HepG2 (cell line): ENCODE measurements around the gene IL17RC. TPM values are rescaled to one million over a fixed set of nuclear protein-coding genes. Genes with fewer than 3 reads are reported as not detected.
A peak's percentile ranks its signal among the peaks of the same experiment; 100 is the strongest.

ENCODE experiments used
- ATM ChIP-seq: fragments of 450-650 bp; IDR thresholded peaks from 2 replicates; pipeline ENCODE4 v1.7.1; 2017; ENCODE audit warnings: mild to moderate bottlenecking, borderline replicate concordance
- BRD4 ChIP-seq: sonication (generic); formaldehyde crosslinking; IDR thresholded peaks from 2 replicates; pipeline ENCODE4 v1.4.0; 2020; ENCODE audit warnings: missing genetic modification reagents
- FOXK2 ChIP-seq: fragments of 450-650 bp; IDR thresholded peaks from 2 replicates; pipeline ENCODE4 v1.6.1; 2016
- KDM4B ChIP-seq: sonication (generic); formaldehyde crosslinking; IDR thresholded peaks from 2 replicates; pipeline ENCODE4 v1.4.0; 2020; ENCODE audit warnings: missing genetic modification reagents
- KLF9 ChIP-seq: IDR thresholded peaks from 2 replicates; pipeline ENCODE4 v1.6.1; 2016; ENCODE audit warnings: low read depth
- MED13 ChIP-seq: sonication (generic); formaldehyde crosslinking; IDR thresholded peaks from 2 replicates; pipeline ENCODE4 v1.5.0; 2020; ENCODE audit warnings: missing genetic modification reagents
- ZBTB7B ChIP-seq: sonication (generic); formaldehyde crosslinking; IDR thresholded peaks from 2 replicates; pipeline ENCODE4 v1.4.0; 2020; ENCODE audit warnings: missing genetic modification reagents
- ZMYM3 ChIP-seq: sonication (generic); formaldehyde crosslinking; IDR thresholded peaks from 2 replicates; pipeline ENCODE4 v1.5.1; 2020; ENCODE audit warnings: mild to moderate bottlenecking, missing genetic modification reagents
- ZNF788 ChIP-seq: sonication (generic); formaldehyde crosslinking; IDR thresholded peaks from 2 replicates; pipeline ENCODE4 v1.5.0; 2020; ENCODE audit warnings: mild to moderate bottlenecking, missing genetic modification reagents, borderline replicate concordance
- polyA plus RNA-seq, 8 experiments: library from polyadenylated mRNA; depleted of rRNA in 3 of 8; stranded (reverse) in 7 of 8; unstranded in 1 of 8; fragments of >200 nt; fragmentation: Illumina TruSeq in 4 of 8; extraction: Trizol in 4 of 8; gene quantifications; 2 replicates each; pipeline versions ENCODE4 v1.2.1 to v1.2.3, GENCODE V29; 2011 to 2016; ENCODE audit warnings: low read depth in 4 of 8, missing spikeins in 1 of 8, mixed read lengths in 1 of 8; ENCODE audit not compliant: insufficient read depth in 1 of 8
- total RNA-seq, 5 experiments: library from RNA; depleted of rRNA; stranded (reverse); fragments of >200 nt; fragmentation: Illumina TruSeq; extraction: Trizol; gene quantifications; 2 replicates each; pipeline ENCODE4 v1.2.3, GENCODE V29; 2016; ENCODE audit warnings: low read depth in 1 of 5
- TF ChIP-seq, protein P1 (sequence below): sonication (generic); formaldehyde crosslinking; IDR thresholded peaks from 2 replicates; pipeline ENCODE4 v1.4.0; 2020; ENCODE audit warnings: mild to moderate bottlenecking, missing genetic modification reagents, borderline replicate concordance
- TF ChIP-seq, protein P2 (sequence below): fragments of 450-650 bp; IDR thresholded peaks from 2 replicates; pipeline ENCODE4 v1.6.1; 2017; ENCODE audit warnings: mild to moderate bottlenecking
- TF ChIP-seq, protein P3 (sequence below): sonication (generic); formaldehyde crosslinking; IDR thresholded peaks from 2 replicates; pipeline ENCODE4 v1.8.1; 2023; ENCODE audit warnings: mild to moderate bottlenecking, missing genetic modification reagents
- TF ChIP-seq, protein P4 (sequence below): conservative IDR thresholded peaks from 2 replicates; pipeline ENCODE4 v1.6.1; 2018; ENCODE audit warnings: missing genetic modification reagents
- TF ChIP-seq, protein P5 (sequence below): sonication (generic); formaldehyde crosslinking; IDR thresholded peaks from 2 replicates; pipeline ENCODE4 v1.4.0; 2020; ENCODE audit warnings: missing genetic modification reagents

IL17RC gene
- total and polyA plus RNA-seq, 2 of the 13 experiments (the other 11 are each of a cell fraction or from before 2014, with no cell fraction given), result 20.7 to 24.0 TPM

DNA sequence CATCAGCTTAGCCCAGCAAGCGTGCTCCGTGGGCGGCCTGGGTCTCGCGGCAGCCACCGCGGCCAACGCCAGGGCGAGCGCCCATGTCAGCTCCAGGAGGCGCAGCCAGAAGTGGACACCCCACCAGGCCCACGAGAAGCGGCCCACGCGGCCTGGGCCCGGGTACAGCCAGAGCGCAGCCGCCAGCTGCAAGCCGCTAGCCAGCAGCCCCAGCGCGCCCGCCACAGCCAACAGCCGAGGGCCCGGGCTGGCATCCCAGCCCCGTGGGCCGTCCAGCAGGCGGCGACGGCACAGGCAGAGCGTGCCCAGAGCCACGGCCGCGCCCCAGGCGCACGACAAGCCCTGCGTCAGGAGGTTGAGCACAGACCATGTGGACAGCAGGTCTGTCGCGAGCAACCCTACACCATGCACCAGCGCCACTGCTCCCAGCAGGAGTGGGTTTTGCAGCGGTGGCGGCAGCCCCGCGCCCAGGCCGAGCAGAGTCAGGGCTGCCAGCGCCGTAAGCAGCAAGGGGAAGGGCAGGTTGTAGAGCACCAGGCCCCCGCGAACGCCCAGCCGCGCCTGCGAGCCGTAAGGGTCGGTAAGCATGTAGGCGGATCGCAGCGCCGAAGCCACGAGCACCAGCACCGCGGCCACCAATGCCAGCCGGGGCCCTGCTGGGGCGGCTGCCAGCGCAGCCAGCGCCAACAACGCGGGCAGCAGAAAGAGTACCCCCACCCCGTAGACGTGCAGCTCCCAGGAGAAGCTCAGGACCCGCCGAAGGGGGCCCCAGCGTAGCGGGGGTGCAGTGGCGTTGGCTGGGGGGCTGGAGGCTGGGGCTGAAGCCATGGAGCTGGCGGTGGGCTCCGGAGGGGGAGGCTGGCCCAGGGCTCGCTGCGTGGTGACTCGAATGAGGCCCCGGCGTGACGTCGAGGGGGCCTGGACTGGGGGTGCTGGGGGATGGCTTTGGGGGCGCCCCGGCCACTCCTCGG lies 30.4 kb downstream of the IL17RC start (continued):
- TF ChIP-seq, protein P1, sequence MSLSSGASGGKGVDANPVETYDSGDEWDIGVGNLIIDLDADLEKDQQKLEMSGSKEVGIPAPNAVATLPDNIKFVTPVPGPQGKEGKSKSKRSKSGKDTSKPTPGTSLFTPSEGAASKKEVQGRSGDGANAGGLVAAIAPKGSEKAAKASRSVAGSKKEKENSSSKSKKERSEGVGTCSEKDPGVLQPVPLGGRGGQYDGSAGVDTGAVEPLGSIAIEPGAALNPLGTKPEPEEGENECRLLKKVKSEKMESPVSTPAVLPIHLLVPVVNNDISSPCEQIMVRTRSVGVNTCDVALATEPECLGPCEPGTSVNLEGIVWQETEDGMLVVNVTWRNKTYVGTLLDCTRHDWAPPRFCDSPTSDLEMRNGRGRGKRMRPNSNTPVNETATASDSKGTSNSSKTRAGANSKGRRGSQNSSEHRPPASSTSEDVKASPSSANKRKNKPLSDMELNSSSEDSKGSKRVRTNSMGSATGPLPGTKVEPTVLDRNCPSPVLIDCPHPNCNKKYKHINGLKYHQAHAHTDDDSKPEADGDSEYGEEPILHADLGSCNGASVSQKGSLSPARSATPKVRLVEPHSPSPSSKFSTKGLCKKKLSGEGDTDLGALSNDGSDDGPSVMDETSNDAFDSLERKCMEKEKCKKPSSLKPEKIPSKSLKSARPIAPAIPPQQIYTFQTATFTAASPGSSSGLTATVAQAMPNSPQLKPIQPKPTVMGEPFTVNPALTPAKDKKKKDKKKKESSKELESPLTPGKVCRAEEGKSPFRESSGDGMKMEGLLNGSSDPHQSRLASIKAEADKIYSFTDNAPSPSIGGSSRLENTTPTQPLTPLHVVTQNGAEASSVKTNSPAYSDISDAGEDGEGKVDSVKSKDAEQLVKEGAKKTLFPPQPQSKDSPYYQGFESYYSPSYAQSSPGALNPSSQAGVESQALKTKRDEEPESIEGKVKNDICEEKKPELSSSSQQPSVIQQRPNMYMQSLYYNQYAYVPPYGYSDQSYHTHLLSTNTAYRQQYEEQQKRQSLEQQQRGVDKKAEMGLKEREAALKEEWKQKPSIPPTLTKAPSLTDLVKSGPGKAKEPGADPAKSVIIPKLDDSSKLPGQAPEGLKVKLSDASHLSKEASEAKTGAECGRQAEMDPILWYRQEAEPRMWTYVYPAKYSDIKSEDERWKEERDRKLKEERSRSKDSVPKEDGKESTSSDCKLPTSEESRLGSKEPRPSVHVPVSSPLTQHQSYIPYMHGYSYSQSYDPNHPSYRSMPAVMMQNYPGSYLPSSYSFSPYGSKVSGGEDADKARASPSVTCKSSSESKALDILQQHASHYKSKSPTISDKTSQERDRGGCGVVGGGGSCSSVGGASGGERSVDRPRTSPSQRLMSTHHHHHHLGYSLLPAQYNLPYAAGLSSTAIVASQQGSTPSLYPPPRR, result peak; percentile 51; the same call in 1 of the 2 replicates
- TF ChIP-seq ZBTB7B (CRISPR knock-in tag) (peak; percentile 64; the same call in 1 of the 2 replicates), KDM4B (no peak), ZNF788 (CRISPR knock-in tag) (no peak; the same call in 1 of the 2 replicates), FOXK2 (no peak; the same call in 1 of the 2 replicates), MED13 (CRISPR knock-in tag) (peak; percentile 81), KLF9 (CRISPR knock-in tag) (no peak; the same call in 1 of the 2 replicates), ZMYM3 (CRISPR knock-in tag) (0 out of 2 replicates have a peak, but pooled peaks have one; percentile 20), ATM (no peak), BRD4 (peak; percentile 59; the same call in 1 of the 2 replicates)
- TF ChIP-seq, protein P2, sequence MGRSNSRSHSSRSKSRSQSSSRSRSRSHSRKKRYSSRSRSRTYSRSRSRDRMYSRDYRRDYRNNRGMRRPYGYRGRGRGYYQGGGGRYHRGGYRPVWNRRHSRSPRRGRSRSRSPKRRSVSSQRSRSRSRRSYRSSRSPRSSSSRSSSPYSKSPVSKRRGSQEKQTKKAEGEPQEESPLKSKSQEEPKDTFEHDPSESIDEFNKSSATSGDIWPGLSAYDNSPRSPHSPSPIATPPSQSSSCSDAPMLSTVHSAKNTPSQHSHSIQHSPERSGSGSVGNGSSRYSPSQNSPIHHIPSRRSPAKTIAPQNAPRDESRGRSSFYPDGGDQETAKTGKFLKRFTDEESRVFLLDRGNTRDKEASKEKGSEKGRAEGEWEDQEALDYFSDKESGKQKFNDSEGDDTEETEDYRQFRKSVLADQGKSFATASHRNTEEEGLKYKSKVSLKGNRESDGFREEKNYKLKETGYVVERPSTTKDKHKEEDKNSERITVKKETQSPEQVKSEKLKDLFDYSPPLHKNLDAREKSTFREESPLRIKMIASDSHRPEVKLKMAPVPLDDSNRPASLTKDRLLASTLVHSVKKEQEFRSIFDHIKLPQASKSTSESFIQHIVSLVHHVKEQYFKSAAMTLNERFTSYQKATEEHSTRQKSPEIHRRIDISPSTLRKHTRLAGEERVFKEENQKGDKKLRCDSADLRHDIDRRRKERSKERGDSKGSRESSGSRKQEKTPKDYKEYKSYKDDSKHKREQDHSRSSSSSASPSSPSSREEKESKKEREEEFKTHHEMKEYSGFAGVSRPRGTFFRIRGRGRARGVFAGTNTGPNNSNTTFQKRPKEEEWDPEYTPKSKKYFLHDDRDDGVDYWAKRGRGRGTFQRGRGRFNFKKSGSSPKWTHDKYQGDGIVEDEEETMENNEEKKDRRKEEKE, result no peak
- TF ChIP-seq, protein P3, sequence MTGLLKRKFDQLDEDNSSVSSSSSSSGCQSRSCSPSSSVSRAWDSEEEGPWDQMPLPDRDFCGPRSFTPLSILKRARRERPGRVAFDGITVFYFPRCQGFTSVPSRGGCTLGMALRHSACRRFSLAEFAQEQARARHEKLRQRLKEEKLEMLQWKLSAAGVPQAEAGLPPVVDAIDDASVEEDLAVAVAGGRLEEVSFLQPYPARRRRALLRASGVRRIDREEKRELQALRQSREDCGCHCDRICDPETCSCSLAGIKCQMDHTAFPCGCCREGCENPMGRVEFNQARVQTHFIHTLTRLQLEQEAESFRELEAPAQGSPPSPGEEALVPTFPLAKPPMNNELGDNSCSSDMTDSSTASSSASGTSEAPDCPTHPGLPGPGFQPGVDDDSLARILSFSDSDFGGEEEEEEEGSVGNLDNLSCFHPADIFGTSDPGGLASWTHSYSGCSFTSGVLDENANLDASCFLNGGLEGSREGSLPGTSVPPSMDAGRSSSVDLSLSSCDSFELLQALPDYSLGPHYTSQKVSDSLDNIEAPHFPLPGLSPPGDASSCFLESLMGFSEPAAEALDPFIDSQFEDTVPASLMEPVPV (CRISPR knock-in tag), result peak; percentile 28
- TF ChIP-seq, protein P4, sequence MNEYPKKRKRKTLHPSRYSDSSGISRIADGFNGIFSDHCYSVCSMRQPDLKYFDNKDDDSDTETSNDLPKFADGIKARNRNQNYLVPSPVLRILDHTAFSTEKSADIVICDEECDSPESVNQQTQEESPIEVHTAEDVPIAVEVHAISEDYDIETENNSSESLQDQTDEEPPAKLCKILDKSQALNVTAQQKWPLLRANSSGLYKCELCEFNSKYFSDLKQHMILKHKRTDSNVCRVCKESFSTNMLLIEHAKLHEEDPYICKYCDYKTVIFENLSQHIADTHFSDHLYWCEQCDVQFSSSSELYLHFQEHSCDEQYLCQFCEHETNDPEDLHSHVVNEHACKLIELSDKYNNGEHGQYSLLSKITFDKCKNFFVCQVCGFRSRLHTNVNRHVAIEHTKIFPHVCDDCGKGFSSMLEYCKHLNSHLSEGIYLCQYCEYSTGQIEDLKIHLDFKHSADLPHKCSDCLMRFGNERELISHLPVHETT (CRISPR knock-in tag), result no peak
- TF ChIP-seq, protein P5, sequence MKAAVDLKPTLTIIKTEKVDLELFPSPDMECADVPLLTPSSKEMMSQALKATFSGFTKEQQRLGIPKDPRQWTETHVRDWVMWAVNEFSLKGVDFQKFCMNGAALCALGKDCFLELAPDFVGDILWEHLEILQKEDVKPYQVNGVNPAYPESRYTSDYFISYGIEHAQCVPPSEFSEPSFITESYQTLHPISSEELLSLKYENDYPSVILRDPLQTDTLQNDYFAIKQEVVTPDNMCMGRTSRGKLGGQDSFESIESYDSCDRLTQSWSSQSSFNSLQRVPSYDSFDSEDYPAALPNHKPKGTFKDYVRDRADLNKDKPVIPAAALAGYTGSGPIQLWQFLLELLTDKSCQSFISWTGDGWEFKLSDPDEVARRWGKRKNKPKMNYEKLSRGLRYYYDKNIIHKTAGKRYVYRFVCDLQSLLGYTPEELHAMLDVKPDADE (CRISPR knock-in tag), result no peak
